ENCODE measurements around the gene SPATA2L.
A peak's percentile ranks its signal among the peaks of the same experiment; 100 is the strongest.

SPATA2L gene

DNA sequence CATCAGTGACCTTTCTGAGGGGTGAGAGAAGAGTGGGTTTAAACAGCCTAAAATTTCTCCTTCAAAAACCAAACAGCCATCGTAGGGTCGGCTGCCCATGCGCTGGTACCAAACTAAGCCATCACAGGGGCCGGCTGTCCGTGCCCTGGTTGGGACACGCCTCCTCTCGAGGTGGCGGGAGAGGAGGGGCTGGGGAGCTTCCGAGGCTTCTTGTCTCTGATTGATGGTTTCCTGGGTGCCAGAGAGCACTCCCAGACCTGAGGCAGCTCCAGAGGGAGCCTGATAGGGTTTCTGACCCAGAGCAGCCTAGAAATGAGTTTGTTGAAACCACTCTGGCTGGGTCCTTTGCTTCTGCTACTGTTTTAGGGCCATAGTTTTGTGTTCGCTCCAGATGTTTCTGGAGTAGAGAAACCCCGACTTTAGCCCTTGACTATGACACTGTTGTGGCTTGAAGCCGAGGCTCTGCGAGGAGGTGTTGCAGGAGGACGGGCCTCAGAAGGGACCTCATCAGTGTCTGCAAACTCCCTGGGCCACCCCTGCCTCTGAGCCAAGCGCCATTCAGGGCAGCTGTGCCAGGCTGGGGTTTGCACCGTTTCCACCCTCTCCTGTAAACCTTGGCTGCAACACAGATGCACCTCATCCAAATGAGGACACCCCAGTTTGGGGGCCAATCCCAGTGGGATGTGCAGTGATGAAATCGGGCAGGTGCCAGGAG lies 26.1 kb upstream of the SPATA2L start:
- no peak for DNase-seq (ENCODE audit: low spot score)

DNA sequence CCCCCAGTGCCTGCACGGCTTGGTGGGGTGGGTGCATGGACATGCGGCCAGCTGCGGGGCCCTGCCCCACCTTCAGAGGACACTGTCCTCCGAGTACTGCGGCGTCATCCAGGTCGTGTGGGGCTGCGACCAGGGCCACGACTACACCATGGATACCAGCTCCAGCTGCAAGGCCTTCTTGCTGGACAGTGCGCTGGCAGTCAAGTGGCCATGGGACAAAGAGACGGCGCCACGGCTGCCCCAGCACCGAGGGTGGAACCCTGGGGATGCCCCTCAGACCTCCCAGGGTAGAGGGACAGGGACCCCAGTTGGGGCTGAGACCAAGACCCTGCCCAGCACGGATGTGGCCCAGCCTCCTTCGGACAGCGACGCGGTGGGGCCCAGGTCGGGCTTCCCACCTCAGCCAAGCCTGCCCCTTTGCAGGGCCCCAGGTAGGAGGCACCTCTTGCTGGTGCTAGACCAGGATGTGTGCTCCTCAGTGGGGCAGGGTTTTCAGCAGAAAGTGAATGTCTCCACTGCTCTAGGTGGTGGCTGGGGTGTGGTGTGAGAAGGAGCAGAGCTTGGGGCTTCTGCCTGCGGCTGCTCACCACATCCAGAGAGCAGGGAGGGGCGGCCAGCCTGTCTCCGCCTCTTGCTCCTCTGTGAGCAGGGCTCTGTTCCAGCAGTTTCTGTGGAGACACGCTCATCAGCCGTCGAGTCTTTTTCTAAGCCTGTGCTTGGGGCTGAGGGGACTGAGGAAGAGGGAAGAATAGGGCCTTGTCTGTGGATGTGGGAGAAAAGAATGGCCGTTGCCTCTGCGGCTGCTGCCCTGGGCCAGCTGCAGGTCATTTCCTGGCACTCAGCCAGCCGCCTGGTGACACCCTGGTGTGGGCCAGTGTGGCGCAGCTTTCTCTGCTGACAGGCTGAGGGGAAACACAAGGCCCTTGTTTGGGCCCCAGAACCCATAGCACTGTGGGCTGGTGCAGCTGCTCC lies 22.1 kb upstream of the SPATA2L start:
- peak; percentile 86 for DNase-seq (ENCODE audit: low spot score)

DNA sequence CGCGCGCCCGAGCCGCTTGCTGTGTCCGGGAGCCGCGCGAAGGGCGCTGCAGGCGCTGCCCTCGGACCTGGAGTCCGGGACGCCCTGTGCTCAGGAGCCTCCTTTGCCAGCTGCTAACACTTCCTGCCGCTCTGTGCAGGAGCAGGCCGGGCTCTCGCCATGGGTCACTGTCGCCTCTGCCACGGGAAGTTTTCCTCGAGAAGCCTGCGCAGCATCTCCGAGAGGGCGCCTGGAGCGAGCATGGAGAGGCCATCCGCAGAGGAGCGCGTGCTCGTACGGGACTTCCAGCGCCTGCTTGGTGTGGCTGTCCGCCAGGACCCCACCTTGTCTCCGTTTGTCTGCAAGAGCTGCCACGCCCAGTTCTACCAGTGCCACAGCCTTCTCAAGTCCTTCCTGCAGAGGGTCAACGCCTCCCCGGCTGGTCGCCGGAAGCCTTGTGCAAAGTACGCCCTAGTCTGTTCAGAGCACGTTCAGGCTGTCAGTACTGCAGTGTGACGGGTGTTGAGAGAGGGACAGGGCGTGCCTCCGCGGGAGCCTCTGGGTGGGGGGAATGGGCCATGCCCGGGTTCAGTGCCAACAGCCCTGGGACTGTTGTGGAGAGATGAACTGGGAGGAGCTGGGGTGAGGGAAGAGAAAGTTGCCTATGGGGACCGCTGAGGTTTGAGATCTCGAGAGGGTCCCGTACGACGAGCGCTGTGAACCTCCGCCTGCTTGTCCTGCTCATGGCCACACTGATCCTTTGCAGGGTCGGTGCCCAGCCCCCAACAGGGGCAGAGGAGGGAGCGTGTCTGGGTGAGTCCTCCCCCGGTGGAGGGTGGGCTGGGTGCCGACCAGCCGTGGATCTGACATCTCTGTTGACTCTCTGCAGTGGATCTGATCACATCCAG lies 21.1 kb upstream of the SPATA2L start:
- DNase-seq (ENCODE audit: low spot score), result peak; percentile 77

DNA sequence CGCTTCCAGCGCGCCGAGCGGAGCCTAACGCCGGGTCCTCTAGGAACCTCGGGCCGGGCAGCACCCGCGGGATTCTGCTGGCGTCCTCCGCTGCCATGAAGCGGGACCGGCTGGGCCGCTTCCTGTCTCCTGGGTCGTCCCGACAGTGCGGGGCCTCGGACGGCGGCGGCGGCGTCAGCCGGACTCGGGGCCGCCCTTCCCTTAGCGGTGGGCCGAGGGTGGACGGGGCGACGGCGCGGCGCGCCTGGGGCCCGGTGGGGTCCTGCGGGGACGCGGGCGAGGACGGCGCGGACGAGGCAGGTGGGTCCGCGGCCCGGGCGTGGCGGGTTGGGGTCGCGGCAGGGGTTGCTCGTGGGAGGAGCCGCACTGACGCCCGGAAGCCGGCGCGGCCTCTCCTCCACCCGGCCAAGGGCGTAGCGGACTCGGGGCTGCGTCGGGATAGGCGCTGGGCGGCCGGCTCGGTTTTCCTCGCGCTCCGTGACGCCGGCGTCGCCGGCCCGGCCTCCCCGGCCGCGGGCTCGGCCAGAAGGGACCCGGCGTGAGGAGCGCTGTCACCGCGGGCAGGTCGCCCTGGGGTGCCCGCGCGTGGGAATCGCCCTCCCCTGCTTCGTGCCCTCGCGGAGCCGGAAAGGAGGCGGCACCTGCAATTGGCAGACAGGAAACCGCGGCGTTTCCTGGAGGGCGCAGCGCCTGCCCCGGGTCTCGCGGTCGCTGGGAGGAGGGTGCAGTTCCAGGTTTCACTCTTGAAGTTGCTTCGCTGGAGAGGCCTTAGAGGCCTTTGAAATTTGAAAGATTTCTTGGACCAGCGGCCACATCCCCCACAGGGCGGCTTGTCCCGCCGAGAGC lies 20.3 kb upstream of the SPATA2L start:
- DNase-seq (ENCODE audit: low spot score), result peak; percentile 90

DNA sequence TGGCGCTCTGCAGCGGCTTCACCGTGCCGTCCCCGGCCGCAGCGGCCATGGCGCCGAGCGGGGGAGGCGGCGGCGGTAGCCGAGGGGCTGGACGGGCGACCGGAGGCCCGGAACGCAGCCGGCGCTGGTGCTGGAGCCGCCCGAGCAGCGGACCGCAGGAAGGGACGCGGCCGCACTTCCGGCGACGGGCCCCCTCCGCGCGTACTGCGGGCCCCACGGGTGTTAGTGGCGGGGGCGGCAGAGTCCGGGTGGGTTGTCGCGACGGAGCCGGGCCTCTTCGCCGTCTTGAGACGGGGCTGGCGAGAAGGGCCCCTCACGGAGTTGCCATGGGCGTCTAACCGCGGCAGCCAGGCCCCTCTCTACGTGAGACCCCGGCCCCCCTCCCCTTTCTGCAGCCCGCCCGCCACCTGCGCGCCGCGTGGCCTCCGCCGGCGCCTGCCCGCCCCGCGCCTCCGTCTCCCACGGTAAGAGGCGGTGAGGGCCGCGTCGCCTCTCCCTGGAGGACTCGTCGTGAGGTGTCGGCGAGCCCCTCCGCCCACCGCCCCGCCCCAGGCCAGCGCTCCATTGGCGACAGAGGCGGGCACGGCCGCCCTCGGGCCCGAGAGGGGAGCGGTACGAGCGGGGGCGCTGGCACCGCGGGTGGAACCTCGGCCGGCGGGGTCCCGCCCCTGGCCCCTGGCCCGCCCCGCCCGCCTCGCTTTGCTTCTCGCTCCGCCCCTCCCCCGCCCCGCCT lies 19.5 kb upstream of the SPATA2L start, which contains the start of the genes VPS9D1 and ZNF276:
Gene VPS9D1 (minus strand): TSS at position 86 of the 733 bp plus-strand sequence. CDS start 37 bp downstream, at position 49.
Gene ZNF276 (plus strand): TSS at position 725 of the 733 bp plus-strand sequence. CDS start 104 bp downstream, outside the sequence.
- peak; percentile 80 for DNase-seq (ENCODE audit: low spot score)

DNA sequence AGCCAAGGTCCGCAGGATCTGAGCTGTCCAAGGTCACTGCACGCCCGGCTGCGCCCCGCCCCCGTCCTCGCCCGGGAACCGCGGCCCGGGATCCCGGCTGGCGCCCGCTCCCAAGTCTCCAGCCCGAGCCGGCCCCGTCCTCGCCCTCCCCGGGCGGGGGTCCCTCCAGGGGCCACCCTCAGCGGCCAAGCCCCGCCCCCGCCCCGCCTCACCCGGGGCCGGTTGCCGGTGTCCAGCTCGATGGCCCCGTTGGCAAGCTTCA lies 19.0 kb upstream of the SPATA2L start:
- DNase-seq (ENCODE audit: low spot score), result no peak

DNA sequence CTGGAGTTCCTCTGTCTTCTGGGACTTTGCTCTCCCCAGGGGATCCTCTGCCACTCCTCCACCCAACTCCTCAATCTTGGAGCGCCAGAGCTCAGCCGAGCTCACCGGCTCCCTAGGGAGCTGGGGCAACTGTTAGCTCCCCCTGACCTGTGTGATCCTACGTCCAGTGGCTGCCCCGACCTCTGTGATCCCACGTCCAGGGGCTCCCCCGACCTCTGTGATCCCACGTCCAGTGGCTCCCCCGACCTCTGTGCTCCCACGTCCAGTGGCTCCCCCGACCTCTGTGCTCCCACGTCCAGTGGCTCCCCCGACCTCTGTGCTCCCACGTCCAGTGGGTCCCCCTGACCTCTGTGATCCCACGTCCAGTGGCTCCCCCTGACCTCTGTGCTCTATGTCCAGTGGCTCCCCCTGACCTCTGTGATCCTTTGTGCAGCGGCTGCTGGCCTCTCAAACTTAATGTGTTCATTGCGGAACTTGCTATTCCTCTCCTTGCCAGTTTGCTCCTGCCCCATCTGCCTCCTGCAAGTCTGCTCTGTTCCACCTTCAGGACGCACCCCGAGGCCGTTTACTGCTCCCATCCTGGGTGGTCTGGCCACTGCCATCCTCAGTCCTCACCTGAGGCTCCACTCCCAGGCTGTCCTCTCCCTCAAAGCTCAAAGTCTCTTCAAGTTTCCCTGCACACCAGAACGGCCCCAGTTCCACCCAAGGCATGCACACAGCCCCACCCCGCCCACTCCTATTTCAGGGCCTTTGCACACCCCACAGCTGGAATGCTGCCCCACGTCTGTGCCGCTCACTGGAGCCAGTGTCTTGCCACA lies 16.4 kb upstream of the SPATA2L start:
- DNase-seq (ENCODE audit: low spot score), result no peak

DNA sequence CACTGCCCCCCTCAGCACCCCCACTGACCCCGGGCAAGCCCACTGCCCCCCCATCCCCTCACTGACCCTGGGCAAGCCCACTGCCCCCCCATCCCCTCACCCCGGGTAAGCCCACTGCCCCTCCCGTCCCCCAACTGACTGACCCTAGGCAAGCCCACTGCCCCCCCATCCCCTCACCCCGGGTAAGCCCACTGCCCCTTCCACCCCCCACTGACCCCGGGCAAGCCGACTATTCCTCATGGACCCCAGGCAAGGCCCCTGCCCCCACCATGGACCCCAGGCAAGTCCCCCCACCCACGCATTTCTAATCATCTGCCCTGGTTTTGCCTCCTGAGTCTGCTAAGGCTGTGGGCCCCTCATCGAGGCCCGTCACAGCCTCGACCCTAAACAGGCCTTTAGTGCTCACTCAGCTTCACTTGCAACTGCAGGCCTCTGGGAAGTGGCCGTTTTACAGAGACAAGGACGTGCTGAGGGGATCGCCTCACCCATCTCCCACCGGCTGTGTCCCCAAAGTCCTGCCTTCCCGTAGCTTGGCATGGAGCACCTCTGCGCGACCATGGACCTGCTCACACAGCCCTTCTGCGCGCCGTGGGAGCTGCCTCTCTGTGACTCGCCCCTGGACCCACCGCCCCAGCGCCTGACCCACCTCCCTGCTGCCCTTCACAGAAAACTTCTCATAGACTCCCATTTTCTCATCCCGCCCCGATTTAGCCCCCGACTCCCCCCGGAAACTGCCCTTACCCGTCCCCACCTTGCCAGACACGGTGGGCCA lies 15.6 kb upstream of the SPATA2L start:
- DNase-seq (ENCODE audit: low spot score), result no peak

DNA sequence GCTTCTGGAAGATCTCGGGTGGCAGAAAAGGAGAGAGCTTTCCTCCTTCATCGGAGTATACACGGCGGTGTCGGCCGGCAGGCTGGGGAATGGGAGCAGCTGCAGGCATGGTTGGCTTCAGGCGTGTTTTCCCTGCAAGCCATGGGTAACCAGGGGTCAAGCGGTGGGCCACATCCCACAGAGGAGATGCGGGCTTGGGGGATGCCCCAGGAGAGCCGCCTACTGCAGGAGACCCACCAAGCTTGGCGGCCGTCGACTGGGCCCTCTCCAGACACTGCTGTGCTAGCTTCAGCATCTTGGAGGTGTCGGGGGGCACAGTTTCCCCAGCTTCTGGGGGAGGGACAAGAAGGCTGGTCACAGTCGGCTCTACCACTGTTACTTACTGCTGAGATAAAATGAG lies 15.0 kb upstream of the SPATA2L start:
- no peak for DNase-seq (ENCODE audit: low spot score)

DNA sequence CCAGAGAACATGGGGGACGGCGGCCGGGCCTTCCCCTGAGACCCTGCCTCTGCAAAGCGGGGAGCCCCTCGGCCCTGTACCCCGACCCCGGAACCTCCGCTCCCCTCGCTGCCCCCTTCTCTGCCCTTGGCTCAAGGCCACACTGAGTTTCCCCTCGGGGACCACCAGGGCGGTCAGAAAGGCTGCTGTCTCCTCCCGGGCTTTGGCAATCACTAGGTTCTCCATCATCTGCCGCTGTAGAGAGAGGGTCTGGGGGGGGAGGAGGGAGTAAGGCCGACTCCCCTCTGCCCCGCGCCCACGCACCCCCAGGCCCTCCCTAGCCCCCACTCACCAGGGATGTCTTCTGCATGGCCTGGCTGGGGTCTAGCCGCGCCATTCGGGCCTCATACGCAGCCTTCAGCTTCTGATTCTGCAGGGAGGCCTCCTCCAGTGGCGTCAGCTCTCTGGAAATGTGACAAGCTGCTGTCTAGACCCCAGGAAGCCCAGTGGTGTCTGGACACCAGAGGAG lies 10.8 kb upstream of the SPATA2L start:
- no peak for DNase-seq (ENCODE audit: low spot score)

DNA sequence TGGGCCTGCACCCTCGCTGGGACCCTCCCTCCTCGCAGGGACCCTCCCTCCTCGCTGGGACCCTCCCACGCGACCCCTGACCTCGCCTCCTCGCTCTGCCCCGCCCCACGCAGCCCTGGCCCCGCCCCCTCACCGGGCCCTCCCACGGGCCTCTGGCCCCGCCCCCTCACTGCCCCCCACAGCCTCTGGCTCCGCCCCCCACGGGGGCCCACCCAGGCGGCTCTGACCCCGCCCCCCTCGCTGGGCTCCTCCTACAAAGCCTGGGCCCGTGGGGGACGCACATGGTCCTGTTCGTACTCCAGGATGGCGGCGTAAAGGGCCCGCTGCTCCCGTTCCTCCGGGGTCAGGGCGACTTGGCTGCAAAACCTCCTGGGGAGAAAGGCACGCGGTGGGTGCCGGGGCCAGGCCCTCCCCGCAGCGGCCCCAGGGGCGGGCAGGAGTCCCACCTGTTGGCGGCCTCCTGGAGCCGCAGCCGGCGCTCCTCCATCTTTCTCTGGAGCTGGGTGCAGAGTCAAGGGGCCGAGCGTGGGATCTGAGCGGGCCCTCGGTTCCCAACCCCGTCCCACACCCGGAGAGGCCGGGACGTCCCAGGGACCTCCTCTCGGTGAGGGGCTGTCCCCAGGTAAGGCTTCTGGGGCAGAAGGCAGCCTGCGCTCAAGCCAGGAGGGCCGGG lies 10.2 kb upstream of the SPATA2L start:
- peak; percentile 62 for DNase-seq (ENCODE audit: low spot score)

DNA sequence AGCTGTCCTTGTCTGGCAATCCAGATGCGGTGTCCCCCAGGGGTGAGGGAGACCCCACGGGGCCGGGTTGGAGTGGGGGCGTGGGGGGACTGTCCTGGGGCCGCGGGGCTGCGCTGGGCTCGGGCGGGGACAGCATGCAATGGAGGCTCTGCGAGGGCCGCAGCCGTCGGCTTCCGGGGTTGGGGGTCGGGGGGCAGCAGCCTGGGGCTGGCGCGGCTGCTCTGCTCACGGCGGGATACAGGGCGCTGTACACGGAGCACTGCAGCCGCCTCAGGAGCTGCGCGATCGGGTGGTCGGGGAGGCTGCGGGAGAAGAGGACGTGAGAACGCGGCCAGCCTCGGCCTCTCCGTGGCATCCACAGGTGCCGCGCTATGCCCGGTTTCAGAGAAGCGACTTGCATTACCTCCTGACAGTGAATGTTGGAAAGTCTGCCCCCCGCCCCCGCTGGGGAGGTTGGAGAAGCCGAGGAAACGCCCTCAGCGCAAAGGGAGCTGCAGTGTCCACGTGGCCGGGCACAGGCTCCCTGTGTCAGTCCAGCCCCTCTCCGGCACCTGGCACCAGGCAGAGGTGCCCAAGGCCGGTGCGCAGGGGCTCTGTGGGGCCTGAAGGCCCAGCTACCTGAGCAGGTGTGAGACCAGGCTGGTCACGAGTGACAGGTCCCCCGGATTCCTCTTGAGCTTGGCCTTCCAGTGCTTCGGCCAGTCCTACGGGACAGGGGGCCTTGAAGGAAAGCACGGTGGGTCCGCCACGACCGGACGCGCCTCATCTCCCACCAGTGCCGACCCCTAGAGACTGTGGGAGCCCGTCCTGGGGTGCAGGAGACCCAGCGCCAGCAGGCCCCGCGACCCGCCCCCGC lies 9.4 kb upstream of the SPATA2L start:
- no peak for DNase-seq (ENCODE audit: low spot score)

DNA sequence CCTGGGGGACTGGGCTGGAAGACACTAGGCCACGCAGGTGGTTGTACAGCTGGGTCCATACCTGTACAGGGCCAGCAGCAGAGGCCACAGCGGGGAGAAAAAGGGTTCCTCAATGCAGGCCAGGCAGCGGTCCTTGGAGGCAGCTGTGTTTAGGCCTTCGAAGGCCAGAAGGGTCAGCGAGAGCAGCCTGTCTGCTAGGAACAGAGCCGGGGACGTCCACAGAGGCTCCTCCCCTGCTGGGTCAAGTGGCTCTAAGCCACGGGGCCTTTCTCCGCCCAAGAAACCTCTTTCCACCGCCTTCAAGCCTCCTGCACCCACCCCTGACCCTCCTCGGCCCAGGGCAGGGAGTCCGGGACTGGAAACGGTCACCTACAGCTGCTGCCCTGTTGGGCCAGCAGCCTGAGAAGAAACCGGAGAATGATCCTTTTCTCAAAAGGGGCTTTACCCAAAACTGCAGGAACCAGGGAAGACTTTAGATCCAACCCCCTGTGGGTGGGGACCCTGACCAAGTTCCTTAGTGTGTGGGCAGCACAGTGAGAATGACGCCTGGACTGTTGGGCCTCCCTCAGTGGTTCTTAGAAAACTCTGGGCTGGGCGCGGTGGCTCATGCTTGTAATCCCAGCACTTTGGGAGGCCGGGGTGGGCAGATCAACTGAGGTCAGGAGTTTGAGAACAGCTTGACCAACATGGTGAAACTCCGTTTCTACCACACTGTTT lies 8.4 kb upstream of the SPATA2L start:
- DNase-seq (ENCODE audit: low spot score), result no peak

DNA sequence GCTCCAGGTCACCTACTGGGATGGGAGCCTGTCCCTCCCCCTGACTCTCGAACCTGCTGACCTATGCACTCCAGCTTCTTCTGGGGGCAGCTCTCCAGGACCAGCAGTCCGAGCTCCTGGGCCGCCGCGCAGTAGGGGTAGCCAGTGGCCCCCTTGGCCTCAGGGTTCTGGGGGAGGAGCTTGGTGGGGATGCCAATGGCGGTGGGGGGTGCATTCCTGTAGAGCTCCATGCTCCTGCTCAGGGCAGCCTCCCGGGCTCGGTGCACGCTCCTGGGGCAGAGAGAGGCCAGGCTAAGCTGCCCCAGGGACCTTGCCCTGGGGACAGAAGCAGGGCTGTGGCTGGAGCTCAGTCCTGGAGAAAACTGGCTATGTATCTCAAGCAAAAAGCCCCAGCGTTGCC lies 7.7 kb upstream of the SPATA2L start:
- no peak for DNase-seq (ENCODE audit: low spot score)

DNA sequence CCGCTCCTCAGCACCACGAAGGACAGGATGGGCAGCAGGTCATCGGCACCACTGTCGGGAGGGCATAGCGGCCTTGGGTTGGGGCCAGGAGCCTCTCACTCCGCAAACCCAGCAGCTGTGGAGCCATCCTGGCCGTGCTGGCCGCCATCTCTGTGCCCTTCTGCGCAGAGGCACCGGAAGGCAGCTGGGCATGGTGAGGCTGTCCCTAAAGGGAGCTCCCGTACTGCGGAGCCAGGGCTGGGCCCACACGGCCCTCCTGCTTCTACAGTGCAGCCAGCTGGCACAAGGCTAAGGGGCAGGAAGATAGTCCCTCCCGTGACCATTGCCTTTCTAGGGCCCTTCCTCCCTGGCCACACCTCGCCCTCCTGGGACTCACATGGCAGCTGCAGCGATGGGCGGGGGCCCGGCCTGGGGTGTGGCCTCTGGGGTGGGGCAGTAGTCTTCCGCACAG lies 7.0 kb upstream of the SPATA2L start:
- DNase-seq (ENCODE audit: low spot score), result no peak

DNA sequence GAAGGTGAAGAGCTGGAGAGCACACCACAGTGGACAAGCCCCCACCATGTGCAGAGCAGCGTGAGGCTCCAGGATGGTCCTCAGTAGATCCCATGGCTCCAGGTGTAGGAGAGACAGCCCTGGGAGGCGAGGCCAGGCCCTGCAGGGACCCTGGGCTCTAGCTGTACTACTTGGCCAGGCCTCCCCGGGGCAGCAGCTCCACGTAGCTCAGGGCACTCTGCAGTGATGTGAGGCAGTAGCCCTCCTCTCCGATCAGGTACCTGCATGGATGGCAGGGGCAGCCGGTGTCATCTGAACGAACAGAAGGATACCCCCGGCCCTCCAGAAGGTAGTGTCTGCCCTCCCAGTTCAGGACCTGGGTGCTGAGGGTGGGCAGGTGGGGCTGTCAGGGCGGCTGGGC lies 6.2 kb upstream of the SPATA2L start:
- DNase-seq (ENCODE audit: low spot score), result no peak

Data from CD4-positive, alpha-beta T cell treated with Interleukin-6 at 100 ng/mL for 8 hours (primary cell).